HEK293 (cell line): ENCODE data around the gene FOXL2NB.

Experiments used
- CTCF ChIA-PET: fragments of 350-600 bp; formaldehyde crosslinking; extraction: SDS; loops from one replicate; lab custom pipeline; 2021; ENCODE audit warnings: antibody characterized with exemption; lab: Yijun Ruan, JAX
- POLR2A ChIA-PET: fragments of 300-600 bp; formaldehyde crosslinking; extraction: SDS; loops from one replicate; lab custom pipeline; 2020; ENCODE audit warnings: antibody characterized with exemption, inconsistent platforms; lab: Yijun Ruan, JAX
- H3K27ac ChIP-seq: fragments of 200-500 bp; sonication (Bioruptor generic); 2 replicates; pipeline ENCODE4 v1.5.1; 2014; ENCODE audit warnings: low read depth, low read length, control low read depth, inconsistent platforms; ENCODE audit errors: extremely low read depth
- H3K36me3 ChIP-seq, 2 experiments: fragments of 200-500 bp in 1 of 2; sonication (Bioruptor generic) in 1 of 2; 1 replicate in 1 of 2; 2 replicates in 1 of 2; pipeline ENCODE4 v1.5.1; 2014 to 2017; ENCODE audit warnings: inconsistent platforms in 2 of 2, low read length in 2 of 2; ENCODE audit not compliant: control insufficient read depth in 2 of 2, insufficient read depth in 1 of 2
- H3K4me1 ChIP-seq: fragments of 200-500 bp; sonication (Bioruptor generic); 2 replicates; pipeline ENCODE4 v1.5.1; 2014; ENCODE audit warnings: mild to moderate bottlenecking, low read length, inconsistent platforms; ENCODE audit not compliant: control insufficient read depth, insufficient read depth
- H3K4me3 ChIP-seq: 2 replicates; pipeline ENCODE4 v1.5.1; 2011; ENCODE audit warnings: low read depth, mild to moderate bottlenecking, control low read depth, low read length, moderate library complexity
- H3K9me3 ChIP-seq: fragments of 200-500 bp; sonication (Bioruptor generic); 2 replicates; pipeline ENCODE4 v1.5.1; 2014; ENCODE audit warnings: low read depth, low read length, inconsistent platforms; ENCODE audit not compliant: control insufficient read depth, insufficient read depth
- BCL11B ChIP-seq: fragments of 450-650 bp; formaldehyde crosslinking; IDR thresholded peaks from 2 replicates; pipeline ENCODE4 v1.5.1; 2016; ENCODE audit warnings: low read depth, missing biosample characterization, missing genetic modification characterization
- GLIS2 ChIP-seq: fragments of 450-650 bp; formaldehyde crosslinking; IDR thresholded peaks from 2 replicates; pipeline ENCODE4 v1.5.1; 2016; ENCODE audit warnings: missing biosample characterization, missing genetic modification characterization
- KLF1 ChIP-seq: fragments of 450-650 bp; formaldehyde crosslinking; IDR thresholded peaks from 2 replicates; pipeline ENCODE4 v1.5.1; 2016; ENCODE audit warnings: missing biosample characterization, missing genetic modification characterization
- KLF10 ChIP-seq: fragments of 450-650 bp; IDR thresholded peaks from 2 replicates; pipeline ENCODE4 v1.5.1; 2018; ENCODE audit warnings: missing biosample characterization, mild to moderate bottlenecking, missing genetic modification characterization
- KLF16 ChIP-seq: fragments of 450-650 bp; formaldehyde crosslinking; IDR thresholded peaks from 2 replicates; pipeline ENCODE4 v1.5.1; 2017; ENCODE audit warnings: missing biosample characterization, missing genetic modification characterization
- PATZ1 ChIP-seq: fragments of 450-650 bp; formaldehyde crosslinking; IDR thresholded peaks from 2 replicates; pipeline ENCODE4 v1.5.1; 2016; ENCODE audit warnings: missing biosample characterization, missing genetic modification characterization
- ZFP37 ChIP-seq: fragments of 450-650 bp; formaldehyde crosslinking; IDR thresholded peaks from 2 replicates; pipeline ENCODE4 v1.5.1; 2016; ENCODE audit warnings: missing biosample characterization, missing genetic modification characterization
- ZFP69B ChIP-seq: fragments of 450-650 bp; formaldehyde crosslinking; IDR thresholded peaks from 2 replicates; pipeline ENCODE4 v1.5.1; 2016; ENCODE audit warnings: missing biosample characterization, missing genetic modification characterization
- ZNF174 ChIP-seq: fragments of 450-650 bp; formaldehyde crosslinking; IDR thresholded peaks from 2 replicates; pipeline ENCODE4 v1.5.0; 2017; ENCODE audit warnings: missing biosample characterization, mild to moderate bottlenecking, missing genetic modification characterization
- ZNF211 ChIP-seq: fragments of 450-650 bp; formaldehyde crosslinking; IDR thresholded peaks from 2 replicates; pipeline ENCODE4 v1.5.1; 2016; ENCODE audit warnings: low read depth, missing biosample characterization, missing genetic modification characterization
- ZNF341 ChIP-seq: fragments of 450-650 bp; formaldehyde crosslinking; IDR thresholded peaks from 2 replicates; pipeline ENCODE4; 2016; ENCODE audit warnings: low read depth, missing biosample characterization, missing genetic modification characterization
- ZNF362 ChIP-seq: fragments of 450-650 bp; formaldehyde crosslinking; IDR thresholded peaks from 2 replicates; pipeline ENCODE4 v1.5.1; 2016; ENCODE audit warnings: missing biosample characterization, missing genetic modification characterization
- ZNF366 ChIP-seq: fragments of 450-650 bp; formaldehyde crosslinking; conservative IDR thresholded peaks from 2 replicates; pipeline ENCODE4 v1.5.1; 2016; ENCODE audit warnings: missing biosample characterization, missing genetic modification characterization
- ZNF433 ChIP-seq: fragments of 450-650 bp; formaldehyde crosslinking; IDR thresholded peaks from 2 replicates; pipeline ENCODE4 v1.5.1; 2016; ENCODE audit warnings: missing biosample characterization, missing genetic modification characterization, low read depth
- ZNF449 ChIP-seq: fragments of 450-650 bp; formaldehyde crosslinking; IDR thresholded peaks from 2 replicates; pipeline ENCODE4 v1.5.1; 2017; ENCODE audit warnings: missing biosample characterization, mild to moderate bottlenecking, missing genetic modification characterization, moderate library complexity
- ZNF48 ChIP-seq: fragments of 450-650 bp; formaldehyde crosslinking; IDR thresholded peaks from 2 replicates; pipeline ENCODE4 v1.5.1; 2016; ENCODE audit warnings: missing biosample characterization, missing genetic modification characterization
- ZNF488 ChIP-seq: fragments of 450-650 bp; formaldehyde crosslinking; IDR thresholded peaks from 2 replicates; pipeline ENCODE4 v1.5.1; 2016; ENCODE audit warnings: missing biosample characterization, missing genetic modification characterization
- ZNF510 ChIP-seq: fragments of 450-650 bp; formaldehyde crosslinking; IDR thresholded peaks from 2 replicates; pipeline ENCODE4 v1.5.1; 2018; ENCODE audit warnings: mild to moderate bottlenecking, missing genetic modification characterization, missing biosample characterization; ENCODE audit not compliant: insufficient replicate concordance
- ZNF560 ChIP-seq: fragments of 450-650 bp; formaldehyde crosslinking; IDR thresholded peaks from 2 replicates; pipeline ENCODE4 v1.5.1; 2017; ENCODE audit warnings: missing biosample characterization, missing genetic modification characterization, borderline replicate concordance
- ZNF571 ChIP-seq: fragments of 450-650 bp; formaldehyde crosslinking; IDR thresholded peaks from 2 replicates; pipeline ENCODE4 v1.5.0; 2017; ENCODE audit warnings: missing biosample characterization, missing genetic modification characterization
- ZNF660 ChIP-seq: fragments of 450-650 bp; IDR thresholded peaks from 2 replicates; pipeline ENCODE4 v1.5.1; 2018; ENCODE audit warnings: missing biosample characterization, mild to moderate bottlenecking, missing genetic modification characterization
- ZNF776 ChIP-seq: fragments of 450-650 bp; formaldehyde crosslinking; IDR thresholded peaks from 2 replicates; pipeline ENCODE4 v1.5.0; 2017; ENCODE audit warnings: missing biosample characterization, missing genetic modification characterization, borderline replicate concordance

Gene FOXL2NB

GRCh38 chr3:138898708-138899107, 48.3 kb upstream of the FOXL2NB start:
- Histone ChIP-seq H3K4me1 (no peaks in the 10 kb centered on the region), H3K27ac (no peak overlapping the region), H3K9me3 (no peaks in the 10 kb centered on the region), H3K4me3 (no peak overlapping the region), H3K36me3 (no peaks in the 10 kb centered on the region)
- ChIA-PET CTCF (interaction anchor here (4.7 kb wide), 1 partner anchor 17 kb away, joined by 32 read pairs; no protein-coding TSS in a partner anchor), POLR2A (interaction anchor here (0.6 kb wide), 1 partner anchor 411 kb away, joined by 6 read pairs; no protein-coding TSS in a partner anchor)
- TF ChIP-seq GLIS2 (tag by site-specific recombination) (no peak), ZNF174 (tag by site-specific recombination) (no peak), ZNF560 (tag by site-specific recombination) (no peak), ZNF433 (no peak), BCL11B (tag by site-specific recombination) (no peak), ZNF341 (tag by site-specific recombination) (no peak), ZNF366 (peak; percentile 48; the same call in 1 of the 2 replicates)

- TF ChIP-seq ZNF48 (tag by site-specific recombination) (no peak), KLF16 (tag by site-specific recombination) (no peak), PATZ1 (no peak)
- no peak overlapping the region for H3K27ac ChIP-seq
- CTCF ChIA-PET = interaction anchor here (0.8 to 4.7 kb wide), 2 partner anchors 17 to 41 kb away, joined by 3 to 32 read pairs; no protein-coding TSS in a partner anchor
- POLR2A ChIA-PET = no interaction called here
- H3K4me3 ChIP-seq = no peak overlapping the region
- H3K9me3 ChIP-seq = no peaks in the 10 kb centered on the region
- no peaks in the 10 kb centered on the region for H3K4me1 ChIP-seq
- H3K36me3 ChIP-seq = no peaks in the 10 kb centered on the region
Observed at GRCh38 chr3:138899351-138899991, 47.5 kb upstream of the FOXL2NB start.

GRCh38 chr3:138901567-138901966, 45.5 kb upstream of the FOXL2NB start:
- Histone ChIP-seq H3K4me1 (no peaks in the 10 kb centered on the region), H3K4me3 (no peak overlapping the region), H3K27ac (no peak overlapping the region), H3K9me3 (no peaks in the 10 kb centered on the region), H3K36me3 (no peaks in the 10 kb centered on the region)
- ChIA-PET CTCF (interaction anchor here (0.6 to 4.7 kb wide), 3 partner anchors 15 to 1823 kb away, joined by 4 to 32 read pairs (median 4); no protein-coding TSS in a partner anchor), POLR2A (no interaction called here)
- TF ChIP-seq KLF16 (tag by site-specific recombination) (no peak), ZNF776 (tag by site-specific recombination) (no peak), ZNF449 (tag by site-specific recombination) (no peak)

- Histone ChIP-seq H3K9me3 (no peaks in the 10 kb centered on the region), H3K4me1 (no peaks in the 10 kb centered on the region), H3K4me3 (no peak overlapping the region), H3K27ac (no peak overlapping the region), H3K36me3 (no peaks in the 10 kb centered on the region)
- CTCF ChIA-PET = interaction anchor here (0.6 to 4.7 kb wide), 3 partner anchors 10 to 1822 kb away, joined by 4 to 32 read pairs (median 4); no protein-coding TSS in a partner anchor
- POLR2A ChIA-PET = no interaction called here
- TF ChIP-seq ZFP37 (no peak), ZNF660 (tag by site-specific recombination) (no peak), ZFP69B (tag by site-specific recombination) (no peak), ZNF510 (no peak), ZNF211 (tag by site-specific recombination) (no peak), KLF10 (tag by site-specific recombination) (no peak), ZNF571 (tag by site-specific recombination) (no peak), KLF1 (tag by site-specific recombination) (no peak), ZNF362 (tag by site-specific recombination) (no peak), ZNF488 (no peak)
Observed at GRCh38 chr3:138902171-138902570, 44.8 kb upstream of the FOXL2NB start.
